ENCODE data around the gene CES4A.

CES4A gene

DNA sequence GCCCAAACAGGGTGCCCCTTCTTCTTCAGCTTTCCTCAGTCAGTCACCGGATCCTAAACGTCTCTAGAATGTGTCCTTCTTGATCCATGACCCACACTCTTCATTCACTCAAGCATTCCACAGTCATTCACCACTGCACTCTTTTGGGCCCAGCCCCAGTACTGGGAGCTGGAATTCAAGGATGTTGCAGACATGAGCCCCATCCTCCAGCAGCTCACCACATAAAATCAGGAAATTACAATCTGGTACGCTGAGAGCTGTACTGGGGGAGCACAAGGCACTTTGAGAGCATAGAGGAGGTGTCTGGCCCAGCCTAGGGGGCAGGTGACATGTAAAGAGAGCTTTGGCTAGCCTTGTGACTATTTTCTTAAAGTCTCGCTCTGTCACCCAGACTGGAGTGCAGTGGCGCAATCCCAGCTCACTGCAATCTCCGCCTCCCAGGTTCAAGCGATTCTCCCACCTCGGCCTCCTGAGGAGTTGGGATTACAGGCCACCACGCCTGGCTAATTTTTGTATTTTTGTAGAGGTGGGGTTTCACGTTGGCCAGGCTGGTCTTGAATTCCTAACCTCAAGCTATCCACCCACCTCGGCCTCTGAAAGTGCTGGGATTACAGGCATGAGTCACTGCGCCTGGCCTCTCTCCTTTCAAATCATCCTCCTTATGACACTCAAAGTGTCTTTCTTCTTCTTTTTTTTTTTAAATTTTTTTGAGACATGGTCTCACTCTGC lies 18.7 kb downstream of the CES4A start:
- peak; percentile 30; the same call in 1 of the 3 replicates for ATAC-seq (ENCODE audit: low read depth)
- TF ChIP-seq, protein P1, sequence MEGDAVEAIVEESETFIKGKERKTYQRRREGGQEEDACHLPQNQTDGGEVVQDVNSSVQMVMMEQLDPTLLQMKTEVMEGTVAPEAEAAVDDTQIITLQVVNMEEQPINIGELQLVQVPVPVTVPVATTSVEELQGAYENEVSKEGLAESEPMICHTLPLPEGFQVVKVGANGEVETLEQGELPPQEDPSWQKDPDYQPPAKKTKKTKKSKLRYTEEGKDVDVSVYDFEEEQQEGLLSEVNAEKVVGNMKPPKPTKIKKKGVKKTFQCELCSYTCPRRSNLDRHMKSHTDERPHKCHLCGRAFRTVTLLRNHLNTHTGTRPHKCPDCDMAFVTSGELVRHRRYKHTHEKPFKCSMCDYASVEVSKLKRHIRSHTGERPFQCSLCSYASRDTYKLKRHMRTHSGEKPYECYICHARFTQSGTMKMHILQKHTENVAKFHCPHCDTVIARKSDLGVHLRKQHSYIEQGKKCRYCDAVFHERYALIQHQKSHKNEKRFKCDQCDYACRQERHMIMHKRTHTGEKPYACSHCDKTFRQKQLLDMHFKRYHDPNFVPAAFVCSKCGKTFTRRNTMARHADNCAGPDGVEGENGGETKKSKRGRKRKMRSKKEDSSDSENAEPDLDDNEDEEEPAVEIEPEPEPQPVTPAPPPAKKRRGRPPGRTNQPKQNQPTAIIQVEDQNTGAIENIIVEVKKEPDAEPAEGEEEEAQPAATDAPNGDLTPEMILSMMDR (IDR thresholded peaks at IDR 0.05; ENCODE audit: poor library complexity, severe bottlenecking), result no peak
- Histone ChIP-seq H3K36me3 (ENCODE audit: low read depth) (no peaks in the 10 kb centered on the region), H3K27me3 (ENCODE audit: insufficient read depth, poor library complexity, severe bottlenecking) (no peaks in the 10 kb centered on the region), H3K9me3 (ENCODE audit: severe bottlenecking) (no peaks in the 10 kb centered on the region), H3K27ac (ENCODE audit: poor library complexity, severe bottlenecking) (no peak overlapping the region), H3K4me3 (ENCODE audit: severe bottlenecking) (no peak overlapping the region), H3K4me1 (ENCODE audit: insufficient read depth, poor library complexity, severe bottlenecking) (no peaks in the 10 kb centered on the region)
- no peak for DNase-seq (ENCODE audit: low spot score)

DNA sequence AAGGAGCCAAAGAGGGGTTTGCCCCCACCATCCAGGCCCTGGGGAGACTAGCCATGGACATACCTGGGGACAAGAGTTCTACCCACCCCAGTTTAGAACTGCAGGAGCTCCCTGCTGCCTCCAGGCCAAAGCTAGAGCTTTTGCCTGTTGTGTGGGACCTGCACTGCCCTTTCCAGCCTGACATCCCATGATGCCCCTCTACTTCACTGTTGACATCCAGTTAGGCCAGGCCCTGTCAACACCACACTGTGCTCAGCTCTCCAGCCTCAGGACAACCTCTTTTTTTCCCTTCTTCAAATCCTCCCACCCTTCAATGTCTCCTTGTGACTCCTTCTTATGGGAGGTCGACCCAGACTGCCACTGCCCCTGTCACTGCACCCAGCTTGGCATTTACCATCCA lies 20.8 kb downstream of the CES4A start:
- Histone ChIP-seq H3K36me3 (ENCODE audit: low read depth) (no peaks in the 10 kb centered on the region), H3K4me3 (ENCODE audit: severe bottlenecking) (no peak overlapping the region), H3K9me3 (ENCODE audit: severe bottlenecking) (no peaks in the 10 kb centered on the region), H3K27ac (ENCODE audit: poor library complexity, severe bottlenecking) (no peak overlapping the region), H3K4me1 (ENCODE audit: insufficient read depth, poor library complexity, severe bottlenecking) (no peaks in the 10 kb centered on the region), H3K27me3 (ENCODE audit: insufficient read depth, poor library complexity, severe bottlenecking) (no peaks in the 10 kb centered on the region)
- DNase-seq (ENCODE audit: low spot score) (no peak), ATAC-seq (ENCODE audit: low read depth) (no peak)
- TF ChIP-seq, protein P1 (IDR thresholded peaks at IDR 0.05; ENCODE audit: poor library complexity, severe bottlenecking), result no peak

DNA sequence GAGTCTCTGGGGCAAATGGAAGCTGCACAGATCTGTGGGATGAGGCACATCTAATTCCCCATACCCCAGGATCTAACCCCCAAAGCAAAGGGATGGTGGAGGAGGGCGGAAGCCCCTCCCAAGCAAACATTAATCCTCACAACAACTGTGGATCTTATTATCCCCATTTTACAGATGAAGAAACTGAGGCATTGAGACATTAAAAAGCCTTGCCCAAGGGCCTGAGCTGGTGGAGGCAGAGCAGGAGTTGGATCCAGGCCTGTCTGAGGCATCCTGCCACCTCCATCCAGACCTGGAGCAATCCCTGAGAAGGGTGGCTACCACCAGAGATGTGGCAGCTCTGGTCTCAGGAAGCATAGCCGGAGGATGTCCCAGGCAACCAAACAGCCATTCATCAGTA lies 22.9 kb downstream of the CES4A start:
- Histone ChIP-seq H3K27ac (ENCODE audit: poor library complexity, severe bottlenecking) (no peak overlapping the region), H3K4me3 (ENCODE audit: severe bottlenecking) (no peak overlapping the region), H3K4me1 (ENCODE audit: insufficient read depth, poor library complexity, severe bottlenecking) (no peaks in the 10 kb centered on the region), H3K27me3 (ENCODE audit: insufficient read depth, poor library complexity, severe bottlenecking) (no peaks in the 10 kb centered on the region), H3K9me3 (ENCODE audit: severe bottlenecking) (no peaks in the 10 kb centered on the region), H3K36me3 (ENCODE audit: low read depth) (no peaks in the 10 kb centered on the region)
- TF ChIP-seq, protein P1 (IDR thresholded peaks at IDR 0.05; ENCODE audit: poor library complexity, severe bottlenecking), result no peak
- ATAC-seq (ENCODE audit: low read depth) (no peak), DNase-seq (ENCODE audit: low spot score) (no peak)

DNA sequence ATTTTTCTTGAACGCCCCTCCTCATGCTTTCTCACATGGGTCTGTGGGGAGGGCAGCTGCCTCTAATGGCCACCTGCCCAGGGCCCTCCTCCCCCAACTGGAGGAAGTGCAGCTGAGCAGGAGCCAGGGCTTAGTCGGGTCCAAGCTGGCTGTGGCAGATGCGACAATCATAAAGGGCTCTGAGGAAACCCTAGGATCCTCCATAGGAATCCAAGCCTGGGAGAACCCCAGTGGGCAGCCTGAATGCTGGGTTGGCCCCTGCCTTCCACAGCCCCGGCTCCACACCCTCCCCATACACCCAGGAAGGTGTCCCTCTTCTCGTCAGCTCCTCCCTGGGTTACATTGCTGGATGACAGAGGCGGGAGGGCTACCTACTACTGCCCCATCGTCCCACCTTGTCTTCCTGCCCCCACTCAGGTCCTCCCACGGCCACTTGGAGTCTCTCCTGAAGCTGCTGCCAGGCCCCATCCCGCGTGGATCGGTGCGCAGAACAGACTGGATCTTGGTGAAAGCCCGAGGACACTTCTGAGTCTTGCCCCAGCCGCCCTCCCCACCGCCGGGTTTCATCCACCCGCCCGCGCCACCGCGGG lies 24.9 kb downstream of the CES4A start:
- Histone ChIP-seq H3K9me3 (ENCODE audit: severe bottlenecking) (no peaks in the 10 kb centered on the region), H3K27ac (ENCODE audit: poor library complexity, severe bottlenecking) (no peak overlapping the region), H3K27me3 (ENCODE audit: insufficient read depth, poor library complexity, severe bottlenecking) (no peaks in the 10 kb centered on the region), H3K4me3 (ENCODE audit: severe bottlenecking) (peak overlapping the region; percentile 34), H3K4me1 (ENCODE audit: insufficient read depth, poor library complexity, severe bottlenecking) (no peaks in the 10 kb centered on the region), H3K36me3 (ENCODE audit: low read depth) (no peaks in the 10 kb centered on the region)
- TF ChIP-seq, protein P1 (IDR thresholded peaks at IDR 0.05; ENCODE audit: poor library complexity, severe bottlenecking), result no peak
- DNase-seq (ENCODE audit: low spot score) (no peak), ATAC-seq (ENCODE audit: low read depth) (no peak)

Measured in RWPE2 (cell line).